ENCODE measurements around the gene PDCL2. TPM values are rescaled to one million over a fixed set of nuclear protein-coding genes. Genes with fewer than 3 reads are reported as not detected.
A peak's percentile ranks its signal among the peaks of the same experiment; 100 is the strongest.
"Not testable (repeated sequence)": the region's sequence is repeated elsewhere in the genome, so short reads cannot be mapped to it uniquely, and the experiment has no call there.

The PDCL2 gene
- total RNA-seq, 1 donor from 2014 or later = not detected

DNA sequence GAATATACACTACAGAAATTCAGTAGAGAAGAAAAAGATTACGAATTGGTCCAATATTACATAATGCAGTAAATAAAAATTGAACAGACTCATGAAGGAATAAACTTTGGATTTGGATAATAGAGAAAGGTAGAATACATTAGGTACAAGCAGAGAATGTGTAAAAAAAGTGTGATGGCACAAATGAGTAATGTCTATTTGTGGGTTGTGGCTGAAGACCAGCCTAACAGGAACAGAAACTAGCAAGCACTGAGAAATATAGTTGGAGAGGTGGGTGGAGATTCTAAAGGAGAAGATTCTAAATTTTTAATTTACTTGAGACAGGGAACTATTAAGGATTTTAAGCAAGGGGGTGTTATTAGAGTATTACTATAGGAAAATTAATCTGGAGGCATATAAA lies 30.2 kb downstream of the PDCL2 start:
- intact Hi-C loops (cut with DNase I) = no loop called here
- Histone ChIP-seq H3K4me1 (no peaks in the 10 kb centered on the region), H3K4me3 (no peak overlapping the region), H3K27me3 (no peaks in the 10 kb centered on the region), H3K36me3 (no peaks in the 10 kb centered on the region), H3K9me3 (no peaks in the 10 kb centered on the region), H3K27ac (no peak overlapping the region)
- DNase-seq (no peak), ATAC-seq (peak; percentile 73)
- no peak for TF ChIP-seq CTCF (IDR thresholded peaks at IDR 0.05)

- Histone ChIP-seq H3K36me3 (no peaks in the 10 kb centered on the region), H3K4me3 (no peak overlapping the region), H3K27me3 (no peaks in the 10 kb centered on the region), H3K9me3 (no peaks in the 10 kb centered on the region), H3K4me1 (no peaks in the 10 kb centered on the region), H3K27ac (no peak overlapping the region)
- intact Hi-C loops (cut with DNase I) = no loop called here
- DNase-seq = no peak
- no peak for TF ChIP-seq CTCF (IDR thresholded peaks at IDR 0.05)
- ATAC-seq = no peak
These were observed 31.9 kb downstream of the PDCL2 start for GRCh38 chr4:55560096-55560495.

GRCh38 chr4:55554453-55555030 lies 37.5 kb downstream of the PDCL2 start:
- ATAC-seq (no peak), DNase-seq (no peak)
- H3K27me3 ChIP-seq = no peaks in the 10 kb centered on the region
- no peaks in the 10 kb centered on the region for H3K36me3 ChIP-seq
- intact Hi-C loops (cut with DNase I) = no loop called here
- H3K4me3 ChIP-seq = no peak overlapping the region
- no peaks in the 10 kb centered on the region for H3K4me1 ChIP-seq
- no peaks in the 10 kb centered on the region for H3K9me3 ChIP-seq
- TF ChIP-seq CTCF (IDR thresholded peaks at IDR 0.05) = peak; percentile 51
- H3K27ac ChIP-seq = no peak overlapping the region

DNA sequence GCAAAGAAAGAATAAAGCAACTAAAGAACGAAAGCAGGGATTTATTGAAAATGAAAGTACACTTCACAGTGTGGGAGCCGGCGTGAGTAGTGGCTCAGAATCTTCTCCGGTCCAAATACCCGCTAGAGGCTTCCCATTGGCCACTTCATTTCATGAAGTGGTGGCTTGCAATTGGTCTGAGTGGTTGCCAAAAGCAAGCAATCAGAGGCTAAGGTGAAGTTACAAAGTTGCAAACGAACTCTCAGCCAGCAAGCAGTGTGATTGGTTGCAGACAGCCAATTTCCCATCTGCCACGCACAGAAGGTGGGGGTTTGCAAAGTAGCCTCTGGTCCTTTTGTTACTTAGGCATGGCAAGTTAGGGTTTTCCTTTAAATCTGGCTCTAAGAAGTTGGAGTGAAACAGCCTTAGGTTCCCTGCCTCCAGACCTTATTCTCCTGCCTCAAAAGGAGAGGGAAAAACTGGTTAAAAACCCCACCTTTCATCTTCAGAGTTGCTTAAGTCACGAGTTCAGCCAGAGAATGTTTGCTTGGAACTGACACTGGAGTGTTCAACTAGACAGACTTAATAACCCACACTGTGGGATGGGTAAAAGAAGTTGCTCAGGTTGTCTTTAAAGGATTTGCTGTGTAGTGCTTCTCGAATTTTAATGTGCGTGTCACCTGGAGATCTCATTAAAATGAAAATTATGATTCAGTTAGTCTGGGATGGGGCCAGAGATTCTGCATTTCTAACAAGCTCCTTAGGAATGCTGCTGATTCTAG lies 38.4 kb downstream of the PDCL2 start:
- H3K9me3 ChIP-seq = no peaks in the 10 kb centered on the region
- no peak overlapping the region for H3K27ac ChIP-seq
- ATAC-seq = peak; percentile 87
- no peak for DNase-seq
- intact Hi-C loops (cut with DNase I) = no loop called here
- no peak for TF ChIP-seq CTCF (IDR thresholded peaks at IDR 0.05)
- H3K27me3 ChIP-seq = no peaks in the 10 kb centered on the region
- peak overlapping the region; percentile 36 for H3K4me3 ChIP-seq
- H3K4me1 ChIP-seq = no peaks in the 10 kb centered on the region
- no peaks in the 10 kb centered on the region for H3K36me3 ChIP-seq

GRCh38 chr4:55551964-55552363 lies 40.1 kb downstream of the PDCL2 start:
- H3K4me1 ChIP-seq; H3K4me3 ChIP-seq; H3K27me3 ChIP-seq; H3K36me3 ChIP-seq; ATAC-seq; DNase-seq; H3K9me3 ChIP-seq; H3K27ac ChIP-seq; intact Hi-C loops (cut with DNase I): not testable (repeated sequence)

DNA sequence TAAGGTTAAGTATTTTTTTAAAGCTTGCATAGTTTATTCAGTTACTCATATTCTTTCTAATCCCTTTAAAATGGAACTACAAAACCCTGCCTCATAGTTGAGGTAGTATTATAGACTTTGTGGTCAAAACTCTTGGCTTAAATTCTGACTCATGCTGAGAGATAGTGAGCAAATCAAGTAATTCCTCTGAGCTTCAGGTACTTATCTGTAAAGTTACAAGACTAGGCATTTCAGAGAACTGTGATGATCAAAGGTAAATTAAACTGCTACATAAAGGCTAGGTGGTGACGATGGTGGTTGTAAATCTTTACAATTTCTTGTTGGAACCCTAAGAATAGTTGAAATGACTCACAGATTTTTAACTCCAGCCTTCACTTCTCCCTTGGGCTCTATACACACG lies 42.2 kb downstream of the PDCL2 start:
- intact Hi-C loops (cut with DNase I) = no loop called here
- no peak for TF ChIP-seq CTCF (IDR thresholded peaks at IDR 0.05)
- ATAC-seq = no peak
- Histone ChIP-seq H3K4me1 (peaks cover 8% of the 10 kb centered on the region), H3K27me3 (no peaks in the 10 kb centered on the region), H3K27ac (no peak overlapping the region), H3K4me3 (no peak overlapping the region), H3K9me3 (no peaks in the 10 kb centered on the region), H3K36me3 (no peaks in the 10 kb centered on the region)
- DNase-seq = no peak
